GM23248 (cell line): ENCODE data around the gene FDXR.

ENCODE experiments used
- EZH2 ChIP-seq: fragments of 200-600 bp; sonication (generic); IDR thresholded peaks from 2 replicates; pipeline ENCODE4 v1.6.1; 2018; ENCODE audit warnings: antibody characterized with exemption, mild to moderate bottlenecking; ENCODE audit not compliant: insufficient read depth, poor library complexity, severe bottlenecking
- EZH2phosphoT487 ChIP-seq: fragments of 200-600 bp; sonication (generic); IDR thresholded peaks from 2 replicates; pipeline ENCODE4 v1.6.1; 2018; ENCODE audit warnings: antibody characterized with exemption, moderate library complexity, mild to moderate bottlenecking, low read depth; ENCODE audit not compliant: insufficient read depth

DNA sequence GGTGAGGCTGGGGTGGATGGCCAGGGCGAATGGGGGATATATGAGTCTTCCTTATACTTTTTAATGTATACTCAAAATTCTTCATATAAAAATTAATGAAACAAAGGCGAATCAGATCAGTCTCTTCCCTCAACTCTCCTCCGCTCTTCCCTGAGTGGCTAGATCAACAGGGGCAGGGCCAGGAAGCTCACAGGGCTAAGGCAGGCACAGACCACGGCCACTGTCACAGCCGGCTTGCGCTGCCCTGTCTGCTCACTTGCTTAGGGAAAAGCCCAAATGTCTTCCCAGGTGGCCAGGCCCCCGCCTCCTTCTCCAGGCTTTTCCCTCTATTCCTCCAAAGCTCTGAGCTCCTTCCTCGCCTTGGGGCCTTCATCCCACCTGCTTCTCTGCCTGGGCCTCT is 19.1 kb downstream of the FDXR start:
- TF ChIP-seq EZH2phosphoT487: no peak
- no peak for TF ChIP-seq EZH2
